GM12878 (cell line): ENCODE results near the gene CFP. TPM values are rescaled to one million over a fixed set of nuclear protein-coding genes. Genes with fewer than 3 reads are reported as not detected.

Experiments
- ATAC-seq: fragments of 200-7000 bp; cut with Tn5 transposase; 3 replicates; pipeline ENCODE4 v1.9.1; 2020; ENCODE audit warnings: mild to moderate bottlenecking, moderate library complexity
- BruUV-seq: library from RNA; stranded (reverse); fragments of 400-500 nt; replicated peaks from 2 replicates; lab custom pipeline; 2021; lab: Mats Ljungman, UMichigan
- CTCF ChIA-PET: fragments of 300-600 bp; sonication (Branson Sonifier 250); formaldehyde crosslinking; extraction: SDS; loops from one replicate; lab custom pipeline; 2021; ENCODE audit warnings: inconsistent platforms; lab: Yijun Ruan, JAX
- POLR2A ChIA-PET: fragments of 350-600 bp; formaldehyde crosslinking; extraction: SDS; loops from one replicate; lab custom pipeline; 2021; ENCODE audit warnings: inconsistent platforms; lab: Charles Lee
- RAD21 ChIA-PET: fragments of 300-600 bp; sonication (Branson Sonifier 250); formaldehyde crosslinking; loops from one replicate; lab custom pipeline; 2023; ENCODE audit warnings: antibody characterized with exemption; ENCODE audit not compliant: unreplicated experiment; lab: Charles Lee
- SMC1A ChIA-PET: fragments of 300-600 bp; sonication (Branson Sonifier 250); formaldehyde crosslinking; loops from one replicate; lab custom pipeline; 2023; ENCODE audit not compliant: unreplicated experiment, uncharacterized antibody; lab: Charles Lee
- DNase-seq: peaks from one replicate; pipeline ENCODE4 v3.0.0-alpha.2; 2011; ENCODE audit warnings: low read depth, low spot score
- FAIRE-seq: peaks from 3 replicates; lab custom pipeline; 2011; peaks lifted over from hg19 to GRCh38; lab: Jason Lieb, UNC
- H2AFZ ChIP-seq: 2 replicates; pipeline ENCODE4 v1.6.0; 2011; ENCODE audit warnings: low read depth, low read length, control low read depth; ENCODE audit not compliant: control insufficient read depth
- H3K27ac ChIP-seq: 2 replicates; pipeline ENCODE4 v1.5.1; 2011; ENCODE audit warnings: control low read depth; ENCODE audit not compliant: control insufficient read depth, insufficient read depth
- H3K27me3 ChIP-seq, 2 experiments: replicated peaks in 1 of 2; 2 replicates each; pipeline versions ENCODE4 v1.6.0 to v1.6.1; 2011; ENCODE audit warnings: low read length in 1 of 2; ENCODE audit not compliant: control insufficient read depth in 2 of 2, insufficient read depth in 2 of 2
- H3K36me3 ChIP-seq, 2 experiments: 2 replicates each; pipeline ENCODE4 v1.5.1; 2011; ENCODE audit warnings: low read length in 1 of 2; ENCODE audit not compliant: control insufficient read depth in 2 of 2, insufficient read depth in 2 of 2
- H3K4me1 ChIP-seq: 2 replicates; pipeline ENCODE4 v1.6.1; 2011; ENCODE audit warnings: mild to moderate bottlenecking, low read length, moderate library complexity, mixed read lengths; ENCODE audit not compliant: control insufficient read depth, insufficient read depth
- H3K4me2 ChIP-seq: 2 replicates; pipeline ENCODE4 v1.6.0; 2011; ENCODE audit warnings: control low read depth; ENCODE audit not compliant: control insufficient read depth, insufficient read depth
- H3K4me3 ChIP-seq: fragments of 200-600 bp; sonication (generic); 2 replicates; pipeline ENCODE4 v1.5.1; 2016
- H3K79me2 ChIP-seq: 2 replicates; pipeline ENCODE4 v1.6.0; 2011; ENCODE audit warnings: low read length; ENCODE audit not compliant: control insufficient read depth, insufficient read depth
- H3K9ac ChIP-seq: 2 replicates; pipeline ENCODE4 v1.8.0; 2011; ENCODE audit warnings: low read length, control low read depth, mixed read lengths; ENCODE audit not compliant: control insufficient read depth, insufficient read depth
- H3K9me3 ChIP-seq: replicated peaks from 3 replicates; pipeline ENCODE4 v1.5.1; 2011; ENCODE audit warnings: mild to moderate bottlenecking, low read length; ENCODE audit not compliant: control insufficient read depth, insufficient read depth
- H4K20me1 ChIP-seq: 2 replicates; pipeline ENCODE4 v1.6.0; 2011; ENCODE audit not compliant: control insufficient read depth, insufficient read depth
- GABPA ChIP-seq: IDR thresholded peaks from 2 replicates; pipeline ENCODE4 v1.6.1; 2014; ENCODE audit warnings: antibody characterized with exemption, low read depth, mild to moderate bottlenecking, inconsistent platforms
- HDAC2 ChIP-seq: fragments of 200-600 bp; sonication (generic); IDR thresholded peaks from 2 replicates; pipeline ENCODE4 v1.6.1; 2017
- SIN3A ChIP-seq: IDR thresholded peaks from 2 replicates; pipeline ENCODE4 v1.6.1; 2012; ENCODE audit warnings: low read depth, low read length, improper control_type of control experiment
- WGBS: methylation state at CpG from one replicate; pipeline ENCODE4 v1.1.6; 2016; ENCODE audit warnings: low lambda C conversion rate; ENCODE audit not compliant: insufficient replicate concordance, insufficient coverage; ENCODE audit errors: missing lambda C conversion rate; 5-methylcytosine and 5-hydroxymethylcytosine counted together
- in situ Hi-C: fragments of 300-500 bp; cut with MboI; formaldehyde crosslinking; loops from 9 replicates; pipeline ENCODE4 v1.14.3; 2018; ENCODE audit warnings: mixed read lengths
- intact Hi-C: fragments of 100-400 bp; cut with micrococcal nuclease; formaldehyde crosslinking; loops from one replicate; pipeline ENCODE4 v1.14.2; 2022; ENCODE audit not compliant: unreplicated experiment
- polyA plus RNA-seq, 11 experiments: library from polyadenylated mRNA; depleted of rRNA in 4 of 11; unstranded in 6 of 11; stranded (reverse) in 5 of 11; fragments of >200 nt; fragmentation: Nextera tagmentation in 4 of 11; fragmentation: Illumina TruSeq in 1 of 11; extraction: Ambion mirVana in 4 of 11; extraction: Trizol in 1 of 11; gene quantifications; 1 replicate in 1 of 11; 2 replicates in 10 of 11; pipeline versions ENCODE4 v1.2.1 to v1.2.3, GENCODE V29; 2011 to 2016; ENCODE audit warnings: inconsistent platforms in 2 of 11, missing spikeins in 2 of 11, low read depth in 1 of 11
- total RNA-seq, 4 experiments: library from RNA; depleted of rRNA in 3 of 4; stranded (reverse); fragments of >200 nt in 3 of 4; fragmentation: Illumina TruSeq in 1 of 4; extraction: Trizol in 1 of 4; gene quantifications; 2 replicates each; pipeline versions ENCODE4 v1.2.1 to v1.2.3, GENCODE V29; 2013 to 2021
- TF ChIP-seq, protein P1 (sequence below): fragments of 450-650 bp; formaldehyde crosslinking; IDR thresholded peaks from 2 replicates; pipeline ENCODE4 v1.5.0; 2022; ENCODE audit warnings: mild to moderate bottlenecking, missing genetic modification characterization
- TF ChIP-seq, protein P2 (sequence below): fragments of 450-650 bp; IDR thresholded peaks from 2 replicates; pipeline ENCODE4 v1.6.1; 2017; ENCODE audit warnings: mild to moderate bottlenecking, moderate library complexity
- TF ChIP-seq, protein P3 (sequence below), 3 experiments: IDR thresholded peaks in 2 of 3; conservative IDR thresholded peaks in 1 of 3; 2 replicates each; pipeline ENCODE4 v1.5.1; 2011; ENCODE audit warnings: low read depth in 3 of 3, low read length in 3 of 3, mild to moderate bottlenecking in 3 of 3, control low read depth in 2 of 3, moderate library complexity in 2 of 3, inconsistent platforms in 1 of 3, mixed read lengths in 1 of 3; ENCODE audit not compliant: control insufficient read depth in 2 of 3, insufficient read depth in 1 of 3; ENCODE audit errors: extremely low read depth in 1 of 3

Gene CFP
- total and polyA plus RNA-seq, 10 of the 15 experiments (the other 5 are each of a cell fraction or from before 2014, with no cell fraction given) = 0.72 to 10.1 (median 2.8) TPM

DNA sequence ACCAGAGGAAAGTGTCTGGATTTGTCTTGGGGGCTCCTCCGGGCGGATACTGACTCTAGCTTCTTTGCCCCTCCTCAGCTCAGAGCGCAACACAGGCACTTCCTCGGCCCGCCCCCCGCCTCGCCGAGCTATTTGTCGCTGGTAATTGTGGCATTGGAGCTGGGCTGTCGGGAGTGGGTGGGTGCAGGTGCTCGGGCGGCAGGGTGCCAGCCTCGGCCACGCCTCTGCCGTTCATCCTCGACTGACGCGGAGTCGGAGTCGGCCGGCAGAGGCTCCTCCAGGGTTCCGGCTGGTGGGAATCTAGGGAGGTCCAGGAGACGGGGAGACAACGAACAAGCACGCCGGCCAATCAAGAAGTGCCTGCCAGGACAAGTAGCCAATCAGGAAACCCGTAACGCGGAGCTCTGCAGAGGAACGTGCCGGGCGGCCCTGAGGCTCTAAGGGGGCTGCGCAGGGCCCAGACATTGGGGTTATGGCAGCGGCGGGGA, 6.1 kb downstream of the CFP start (continued):
- TF ChIP-seq, protein P1, sequence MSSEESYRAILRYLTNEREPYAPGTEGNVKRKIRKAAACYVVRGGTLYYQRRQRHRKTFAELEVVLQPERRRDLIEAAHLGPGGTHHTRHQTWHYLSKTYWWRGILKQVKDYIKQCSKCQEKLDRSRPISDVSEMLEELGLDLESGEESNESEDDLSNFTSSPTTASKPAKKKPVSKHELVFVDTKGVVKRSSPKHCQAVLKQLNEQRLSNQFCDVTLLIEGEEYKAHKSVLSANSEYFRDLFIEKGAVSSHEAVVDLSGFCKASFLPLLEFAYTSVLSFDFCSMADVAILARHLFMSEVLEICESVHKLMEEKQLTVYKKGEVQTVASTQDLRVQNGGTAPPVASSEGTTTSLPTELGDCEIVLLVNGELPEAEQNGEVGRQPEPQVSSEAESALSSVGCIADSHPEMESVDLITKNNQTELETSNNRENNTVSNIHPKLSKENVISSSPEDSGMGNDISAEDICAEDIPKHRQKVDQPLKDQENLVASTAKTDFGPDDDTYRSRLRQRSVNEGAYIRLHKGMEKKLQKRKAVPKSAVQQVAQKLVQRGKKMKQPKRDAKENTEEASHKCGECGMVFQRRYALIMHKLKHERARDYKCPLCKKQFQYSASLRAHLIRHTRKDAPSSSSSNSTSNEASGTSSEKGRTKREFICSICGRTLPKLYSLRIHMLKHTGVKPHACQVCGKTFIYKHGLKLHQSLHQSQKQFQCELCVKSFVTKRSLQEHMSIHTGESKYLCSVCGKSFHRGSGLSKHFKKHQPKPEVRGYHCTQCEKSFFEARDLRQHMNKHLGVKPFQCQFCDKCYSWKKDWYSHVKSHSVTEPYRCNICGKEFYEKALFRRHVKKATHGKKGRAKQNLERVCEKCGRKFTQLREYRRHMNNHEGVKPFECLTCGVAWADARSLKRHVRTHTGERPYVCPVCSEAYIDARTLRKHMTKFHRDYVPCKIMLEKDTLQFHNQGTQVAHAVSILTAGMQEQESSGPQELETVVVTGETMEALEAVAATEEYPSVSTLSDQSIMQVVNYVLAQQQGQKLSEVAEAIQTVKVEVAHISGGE (CRISPR knock-in tag) = no peak
- TF ChIP-seq, protein P2, sequence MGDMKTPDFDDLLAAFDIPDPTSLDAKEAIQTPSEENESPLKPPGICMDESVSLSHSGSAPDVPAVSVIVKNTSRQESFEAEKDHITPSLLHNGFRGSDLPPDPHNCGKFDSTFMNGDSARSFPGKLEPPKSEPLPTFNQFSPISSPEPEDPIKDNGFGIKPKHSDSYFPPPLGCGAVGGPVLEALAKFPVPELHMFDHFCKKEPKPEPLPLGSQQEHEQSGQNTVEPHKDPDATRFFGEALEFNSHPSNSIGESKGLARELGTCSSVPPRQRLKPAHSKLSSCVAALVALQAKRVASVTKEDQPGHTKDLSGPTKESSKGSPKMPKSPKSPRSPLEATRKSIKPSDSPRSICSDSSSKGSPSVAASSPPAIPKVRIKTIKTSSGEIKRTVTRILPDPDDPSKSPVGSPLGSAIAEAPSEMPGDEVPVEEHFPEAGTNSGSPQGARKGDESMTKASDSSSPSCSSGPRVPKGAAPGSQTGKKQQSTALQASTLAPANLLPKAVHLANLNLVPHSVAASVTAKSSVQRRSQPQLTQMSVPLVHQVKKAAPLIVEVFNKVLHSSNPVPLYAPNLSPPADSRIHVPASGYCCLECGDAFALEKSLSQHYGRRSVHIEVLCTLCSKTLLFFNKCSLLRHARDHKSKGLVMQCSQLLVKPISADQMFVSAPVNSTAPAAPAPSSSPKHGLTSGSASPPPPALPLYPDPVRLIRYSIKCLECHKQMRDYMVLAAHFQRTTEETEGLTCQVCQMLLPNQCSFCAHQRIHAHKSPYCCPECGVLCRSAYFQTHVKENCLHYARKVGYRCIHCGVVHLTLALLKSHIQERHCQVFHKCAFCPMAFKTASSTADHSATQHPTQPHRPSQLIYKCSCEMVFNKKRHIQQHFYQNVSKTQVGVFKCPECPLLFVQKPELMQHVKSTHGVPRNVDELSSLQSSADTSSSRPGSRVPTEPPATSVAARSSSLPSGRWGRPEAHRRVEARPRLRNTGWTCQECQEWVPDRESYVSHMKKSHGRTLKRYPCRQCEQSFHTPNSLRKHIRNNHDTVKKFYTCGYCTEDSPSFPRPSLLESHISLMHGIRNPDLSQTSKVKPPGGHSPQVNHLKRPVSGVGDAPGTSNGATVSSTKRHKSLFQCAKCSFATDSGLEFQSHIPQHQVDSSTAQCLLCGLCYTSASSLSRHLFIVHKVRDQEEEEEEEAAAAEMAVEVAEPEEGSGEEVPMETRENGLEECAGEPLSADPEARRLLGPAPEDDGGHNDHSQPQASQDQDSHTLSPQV = no peak
- no peak for TF ChIP-seq HDAC2
- TF ChIP-seq, all 136 proteins: peak for 3

DNA sequence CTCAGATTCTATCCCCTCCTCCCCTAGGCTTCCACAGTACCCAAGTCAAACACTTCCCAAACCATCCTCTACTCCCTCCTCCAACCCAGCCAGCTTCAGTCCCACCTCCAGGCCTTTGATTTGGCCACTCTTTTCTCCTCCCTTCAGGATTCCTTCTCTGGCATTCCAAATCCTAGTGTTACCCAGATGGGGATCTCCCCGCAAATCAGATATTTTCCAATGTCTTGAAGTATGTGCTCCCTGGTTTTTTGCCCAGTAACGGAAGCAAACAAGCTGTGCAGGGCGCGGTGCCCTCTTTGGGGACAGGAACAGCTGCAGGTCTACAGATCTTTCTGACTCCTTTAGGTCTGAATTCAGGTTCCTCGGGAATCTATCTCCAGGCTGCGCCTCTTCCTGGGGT, 7.9 kb downstream of the CFP start:
- ChIA-PET RAD21 (no interaction called here), SMC1A (interaction anchor here (0.7 kb wide), 1 partner anchor 1568 kb away, joined by 4 read pairs; no protein-coding TSS in a partner anchor), CTCF (no interaction called here), POLR2A (interaction anchor here (0.5 kb wide), 1 partner anchor 147 kb away, joined by 3 read pairs; no protein-coding TSS in a partner anchor)
- DNase-seq = no peak
- Histone ChIP-seq H3K4me1 (no peaks in the 10 kb centered on the region), H3K36me3 (no peaks in the 10 kb centered on the region; a peak in 1 of 4 replicates), H4K20me1 (no peaks in the 10 kb centered on the region; the same call in 1 of the 2 replicates), H3K4me2 (no peak overlapping the region), H3K9me3 (no peaks in the 10 kb centered on the region; the same call in 2 of the 3 replicates), H3K9ac (no peak overlapping the region), H3K4me3 (no peak overlapping the region), H2AFZ (no peak overlapping the region), H3K27me3 (no peaks in the 10 kb centered on the region), H3K79me2 (no peaks in the 10 kb centered on the region), H3K27ac (no peak overlapping the region)
- FAIRE-seq = no peak
- 68% methylated on average over 6 of the region's 6 CpGs for WGBS
- no peak for TF ChIP-seq GABPA
- TF ChIP-seq, protein P3, sequence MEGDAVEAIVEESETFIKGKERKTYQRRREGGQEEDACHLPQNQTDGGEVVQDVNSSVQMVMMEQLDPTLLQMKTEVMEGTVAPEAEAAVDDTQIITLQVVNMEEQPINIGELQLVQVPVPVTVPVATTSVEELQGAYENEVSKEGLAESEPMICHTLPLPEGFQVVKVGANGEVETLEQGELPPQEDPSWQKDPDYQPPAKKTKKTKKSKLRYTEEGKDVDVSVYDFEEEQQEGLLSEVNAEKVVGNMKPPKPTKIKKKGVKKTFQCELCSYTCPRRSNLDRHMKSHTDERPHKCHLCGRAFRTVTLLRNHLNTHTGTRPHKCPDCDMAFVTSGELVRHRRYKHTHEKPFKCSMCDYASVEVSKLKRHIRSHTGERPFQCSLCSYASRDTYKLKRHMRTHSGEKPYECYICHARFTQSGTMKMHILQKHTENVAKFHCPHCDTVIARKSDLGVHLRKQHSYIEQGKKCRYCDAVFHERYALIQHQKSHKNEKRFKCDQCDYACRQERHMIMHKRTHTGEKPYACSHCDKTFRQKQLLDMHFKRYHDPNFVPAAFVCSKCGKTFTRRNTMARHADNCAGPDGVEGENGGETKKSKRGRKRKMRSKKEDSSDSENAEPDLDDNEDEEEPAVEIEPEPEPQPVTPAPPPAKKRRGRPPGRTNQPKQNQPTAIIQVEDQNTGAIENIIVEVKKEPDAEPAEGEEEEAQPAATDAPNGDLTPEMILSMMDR (IDR thresholded peaks at IDR 0.05 in 2 of 3, conservative IDR thresholded peaks at IDR 0.05 in 1 of 3; ENCODE audit: control insufficient read depth in 2 of 3, extremely low read depth in 1 of 3, insufficient read depth in 1 of 3, low read depth in 3 of 3, low read length in 3 of 3) = no peak
- TF ChIP-seq SIN3A = no peak
- in situ Hi-C loops (no loop called here), intact Hi-C loops (no loop called here)
- no peak for ATAC-seq
- BruUV-seq = no TSS peak
